ENCODE results near the gene TEAD1. TPM values are rescaled to one million over a fixed set of nuclear protein-coding genes. Genes with fewer than 3 reads are reported as not detected.

Gene TEAD1
- total and polyA plus RNA-seq, 7 donors = 3.2 to 200 (median 155) TPM

GRCh38 chr11:12853652-12854296, 179.6 kb downstream of the TEAD1 start:
- H3K4me3 ChIP-seq = no peak overlapping the region
- H3K27ac ChIP-seq = peak overlapping the region; percentile 25 to 57 (median 43)

GRCh38 chr11:12854297-12854661, 180.1 kb downstream of the TEAD1 start:
- no peak for DNase-seq
- Histone ChIP-seq H3K27ac (peak overlapping the region in 3 of 4 donors; percentile 32 to 57 (median 54)), H3K36me3 (no peaks in the 10 kb centered on the region), H3K4me3 (no peak overlapping the region), H3K4me1 (peaks cover 0 to 58% (median 30%) of the 10 kb centered on the region in 4 donors), H3K27me3 (no peaks in the 10 kb centered on the region), H3K9me3 (no peaks in the 10 kb centered on the region)
- intact Hi-C loops (cut with DNase I) = no loop called here
- TF ChIP-seq EP300 (IDR thresholded peaks at IDR 0.05) = no peak
- no peak for TF ChIP-seq CTCF (IDR thresholded peaks at IDR 0.05)
- TF ChIP-seq POLR2AphosphoS5 (IDR thresholded peaks at IDR 0.05) = no peak
- no peak for TF ChIP-seq POLR2A (IDR thresholded peaks at IDR 0.05)
- WGBS, 2 donors = 29 to 69% methylated on average over 3 of the region's 3 CpGs

More at GRCh38 chr11:12853652-12854296, 179.6 kb downstream of the TEAD1 start:
- WGBS, 2 donors = 13 to 60% methylated on average over 7 of the region's 7 CpGs
- no peak for DNase-seq
- Histone ChIP-seq H3K36me3 (no peaks in the 10 kb centered on the region), H3K9me3 (no peaks in the 10 kb centered on the region), H3K27me3 (no peaks in the 10 kb centered on the region), H3K4me1 (peaks cover 0 to 58% (median 35%) of the 10 kb centered on the region in 4 donors)
- TF ChIP-seq CTCF (IDR thresholded peaks at IDR 0.05) = no peak
- TF ChIP-seq POLR2AphosphoS5 (IDR thresholded peaks at IDR 0.05) = no peak
- TF ChIP-seq EP300 (IDR thresholded peaks at IDR 0.05) = no peak
- TF ChIP-seq POLR2A (IDR thresholded peaks at IDR 0.05) = no peak
- intact Hi-C loops (cut with DNase I) = no loop called here

- peak overlapping the region in 2 of 4 donors; percentile 32 to 57 for H3K27ac ChIP-seq
- WGBS, 2 donors = 23 to 72% methylated on average over 3 of the region's 3 CpGs
- intact Hi-C loops (cut with DNase I) = no loop called here
Observed at GRCh38 chr11:12854829-12855228, 180.6 kb downstream of the TEAD1 start.

GRCh38 chr11:12856338-12856737, 182.1 kb downstream of the TEAD1 start:
- Histone ChIP-seq H3K4me3 (no peak overlapping the region), H3K27ac (no peak overlapping the region), H3K9me3 (no peaks in the 10 kb centered on the region), H3K4me1 (peaks cover 0 to 58% (median 34%) of the 10 kb centered on the region in 4 donors), H3K36me3 (no peaks in the 10 kb centered on the region), H3K27me3 (no peaks in the 10 kb centered on the region)
- no peak for TF ChIP-seq POLR2AphosphoS5 (IDR thresholded peaks at IDR 0.05)
- no peak for TF ChIP-seq POLR2A (IDR thresholded peaks at IDR 0.05)
- TF ChIP-seq CTCF (IDR thresholded peaks at IDR 0.05) = no peak
- no peak for TF ChIP-seq EP300 (IDR thresholded peaks at IDR 0.05)
- intact Hi-C loops (cut with DNase I) = no loop called here
- 48 to 55% methylated on average over 3 of the region's 3 CpGs for WGBS, 2 donors
- DNase-seq = no peak

More at GRCh38 chr11:12854829-12855228, 180.6 kb downstream of the TEAD1 start:
- no peaks in the 10 kb centered on the region for H3K9me3 ChIP-seq
- no peaks in the 10 kb centered on the region for H3K27me3 ChIP-seq
- no peak for DNase-seq
- H3K4me1 ChIP-seq = peaks cover 0 to 52% (median 27%) of the 10 kb centered on the region in 4 donors
- H3K4me3 ChIP-seq = no peak overlapping the region
- TF ChIP-seq POLR2A (IDR thresholded peaks at IDR 0.05) = no peak
- no peaks in the 10 kb centered on the region for H3K36me3 ChIP-seq

- TF ChIP-seq POLR2AphosphoS5 (IDR thresholded peaks at IDR 0.05) (no peak), CTCF (IDR thresholded peaks at IDR 0.05) (no peak), EP300 (IDR thresholded peaks at IDR 0.05) (no peak), POLR2A (IDR thresholded peaks at IDR 0.05) (no peak)
- intact Hi-C loops (cut with DNase I) = no loop called here
- Histone ChIP-seq H3K4me1 (peaks cover 0 to 65% (median 38%) of the 10 kb centered on the region in 4 donors), H3K4me3 (no peak overlapping the region), H3K36me3 (no peaks in the 10 kb centered on the region), H3K9me3 (no peaks in the 10 kb centered on the region), H3K27ac (no peak overlapping the region), H3K27me3 (no peaks in the 10 kb centered on the region)
- WGBS, 2 donors = 94 to 98% methylated on average over 5 of the region's 5 CpGs
- DNase-seq = no peak
Observed at GRCh38 chr11:12857572-12857971, 183.4 kb downstream of the TEAD1 start.
